GM21526 (cell line): ENCODE data around the gene PTOV1.

ENCODE experiments used
- ATAC-seq: cut with Tn5 transposase; IDR thresholded peaks from one replicate; pipeline ENCODE4 v1.9.1; 2021; ENCODE audit warnings: moderate library complexity; ENCODE audit not compliant: unreplicated experiment, low FRiP score

PTOV1 gene

DNA sequence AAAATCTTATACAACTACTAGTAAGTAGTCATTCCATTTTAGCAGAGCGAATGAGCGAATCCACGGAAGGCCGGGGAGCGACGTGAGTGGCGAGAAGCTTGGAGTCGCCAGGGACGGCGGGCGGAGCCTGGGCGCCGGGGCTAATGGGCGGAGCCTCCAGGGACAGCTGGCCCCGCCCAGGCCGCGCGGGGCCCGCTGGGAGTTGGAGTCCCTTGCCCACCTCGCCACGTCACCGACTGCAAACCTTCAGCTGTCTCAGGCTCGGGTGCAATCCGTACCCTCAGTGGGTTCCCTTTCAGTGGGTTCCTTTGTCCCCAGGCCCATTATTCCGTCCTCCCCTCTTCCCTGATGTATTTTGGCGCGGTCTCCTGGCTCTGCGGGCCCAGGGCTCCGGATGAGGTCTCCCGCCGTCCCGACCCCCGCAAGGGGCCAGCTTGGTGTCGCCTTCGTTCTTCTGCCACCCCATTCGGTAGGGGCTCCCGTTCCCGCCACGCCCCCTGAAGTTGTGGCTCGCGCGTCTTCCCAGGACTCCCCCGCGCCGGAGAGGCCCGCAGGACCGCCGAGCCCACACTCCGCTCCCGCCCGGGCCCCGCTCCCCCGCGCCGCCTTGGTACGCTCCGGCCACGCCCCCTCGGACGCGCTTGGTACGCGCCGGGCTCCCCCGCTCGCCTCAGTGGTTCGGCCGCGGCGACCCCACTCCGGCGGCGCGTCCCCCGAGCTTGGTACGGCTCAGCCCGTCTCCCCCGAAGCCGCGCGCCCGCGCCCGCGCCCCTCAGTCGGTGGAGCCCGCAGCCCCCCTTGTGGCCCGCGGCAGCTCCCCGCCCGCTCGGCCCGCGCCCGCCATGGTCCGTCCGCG is at the start of gene PTOV1:
Gene PTOV1, plus strand, starts transcription at position 673 of the 856 bp plus-strand sequence.
- peak; percentile 59 for ATAC-seq

DNA sequence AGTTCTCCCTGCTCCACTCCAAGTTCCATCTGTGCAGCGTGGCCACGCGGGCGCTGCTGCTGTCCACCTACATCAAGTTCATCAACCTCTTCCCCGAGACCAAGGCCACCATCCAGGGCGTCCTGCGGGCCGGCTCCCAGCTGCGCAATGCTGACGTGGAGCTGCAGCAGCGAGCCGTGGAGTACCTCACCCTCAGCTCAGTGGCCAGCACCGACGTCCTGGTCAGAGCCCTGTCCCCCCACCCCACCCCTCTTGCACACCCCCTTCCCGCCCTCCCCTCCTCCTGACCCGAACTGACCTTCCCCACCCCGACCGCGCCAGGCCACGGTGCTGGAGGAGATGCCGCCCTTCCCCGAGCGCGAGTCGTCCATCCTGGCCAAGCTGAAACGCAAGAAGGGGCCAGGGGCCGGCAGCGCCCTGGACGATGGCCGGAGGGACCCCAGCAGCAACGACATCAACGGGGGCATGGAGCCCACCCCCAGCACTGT is 49.5 kb upstream of the PTOV1 start:
- ATAC-seq: no peak

DNA sequence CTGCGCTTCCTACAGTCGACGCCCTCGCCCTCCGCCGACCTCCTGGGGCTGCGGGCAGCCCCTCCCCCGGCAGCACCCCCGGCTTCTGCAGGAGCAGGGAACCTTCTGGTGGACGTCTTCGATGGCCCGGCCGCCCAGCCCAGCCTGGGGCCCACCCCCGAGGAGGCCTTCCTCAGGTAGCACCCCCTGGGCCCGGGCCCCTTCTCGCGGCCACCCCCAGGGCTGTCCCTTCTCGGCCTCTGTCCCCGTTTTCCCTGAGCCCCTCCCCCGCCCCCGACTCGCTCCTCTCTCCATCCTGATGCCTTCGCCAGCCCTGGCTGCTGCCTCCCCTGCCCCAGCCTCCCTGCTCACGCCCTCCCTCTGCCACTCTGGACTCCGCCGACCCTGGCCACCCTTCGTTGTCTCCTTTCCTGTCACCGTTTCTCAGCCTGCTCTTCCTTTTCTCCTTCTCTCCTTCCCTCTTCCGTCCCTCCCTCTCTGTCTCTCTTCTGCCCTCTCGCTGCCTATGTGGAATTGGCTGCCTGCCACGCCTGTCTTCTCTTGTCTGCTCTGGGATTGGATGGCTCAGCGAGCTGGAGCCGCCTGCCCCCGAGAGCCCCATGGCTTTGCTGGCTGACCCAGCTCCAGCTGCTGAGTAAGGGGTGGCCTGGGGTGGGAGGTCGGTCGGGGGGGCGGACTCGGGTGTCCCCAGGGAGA is 48.8 kb upstream of the PTOV1 start:
- no peak for ATAC-seq

DNA sequence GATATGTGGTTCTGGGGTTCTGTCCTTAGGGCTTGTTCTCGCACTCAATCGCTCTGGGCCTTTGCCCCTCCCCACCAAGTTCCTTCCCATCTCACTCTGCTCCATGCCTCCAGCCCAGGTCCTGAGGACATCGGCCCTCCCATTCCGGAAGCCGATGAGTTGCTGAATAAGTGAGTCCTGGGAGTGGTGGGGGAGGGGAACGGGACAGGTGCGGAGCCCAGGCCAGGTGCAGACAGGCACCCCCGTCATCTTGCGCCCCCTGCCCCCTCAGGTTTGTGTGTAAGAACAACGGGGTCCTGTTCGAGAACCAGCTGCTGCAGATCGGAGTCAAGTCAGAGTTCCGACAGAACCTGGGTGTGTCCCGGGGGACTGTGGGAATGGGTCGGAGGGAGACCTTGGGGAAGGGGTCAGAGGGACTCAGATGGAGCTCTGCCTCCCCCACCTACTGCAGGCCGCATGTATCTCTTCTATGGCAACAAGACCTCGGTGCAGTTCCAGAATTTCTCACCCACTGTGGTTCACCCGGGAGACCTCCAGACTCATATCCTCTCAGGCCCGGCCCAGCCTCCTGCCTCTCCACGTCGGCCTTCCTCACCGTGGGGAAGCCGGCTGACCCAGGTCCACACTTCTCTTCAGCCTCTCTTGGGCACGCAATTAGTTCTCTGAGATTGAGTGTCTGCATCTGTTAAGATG is 48.0 kb upstream of the PTOV1 start:
- no peak for ATAC-seq

DNA sequence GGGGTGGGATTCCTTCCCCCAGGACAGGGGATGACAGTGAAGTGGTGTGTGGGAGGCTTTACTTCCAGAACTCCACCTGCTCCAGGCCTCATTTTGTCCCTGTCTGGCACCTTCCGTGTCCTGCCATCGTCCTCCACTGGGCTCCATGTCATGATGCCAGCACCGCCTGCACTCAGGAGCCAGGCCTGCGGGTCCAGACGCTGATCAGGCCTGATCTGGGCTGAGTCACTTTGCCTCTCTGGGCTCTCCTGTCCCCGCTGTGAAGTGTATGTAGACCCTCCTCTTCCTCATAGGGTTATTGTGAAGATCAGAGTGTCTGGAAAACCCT is 47.5 kb upstream of the PTOV1 start:
- ATAC-seq: no peak

DNA sequence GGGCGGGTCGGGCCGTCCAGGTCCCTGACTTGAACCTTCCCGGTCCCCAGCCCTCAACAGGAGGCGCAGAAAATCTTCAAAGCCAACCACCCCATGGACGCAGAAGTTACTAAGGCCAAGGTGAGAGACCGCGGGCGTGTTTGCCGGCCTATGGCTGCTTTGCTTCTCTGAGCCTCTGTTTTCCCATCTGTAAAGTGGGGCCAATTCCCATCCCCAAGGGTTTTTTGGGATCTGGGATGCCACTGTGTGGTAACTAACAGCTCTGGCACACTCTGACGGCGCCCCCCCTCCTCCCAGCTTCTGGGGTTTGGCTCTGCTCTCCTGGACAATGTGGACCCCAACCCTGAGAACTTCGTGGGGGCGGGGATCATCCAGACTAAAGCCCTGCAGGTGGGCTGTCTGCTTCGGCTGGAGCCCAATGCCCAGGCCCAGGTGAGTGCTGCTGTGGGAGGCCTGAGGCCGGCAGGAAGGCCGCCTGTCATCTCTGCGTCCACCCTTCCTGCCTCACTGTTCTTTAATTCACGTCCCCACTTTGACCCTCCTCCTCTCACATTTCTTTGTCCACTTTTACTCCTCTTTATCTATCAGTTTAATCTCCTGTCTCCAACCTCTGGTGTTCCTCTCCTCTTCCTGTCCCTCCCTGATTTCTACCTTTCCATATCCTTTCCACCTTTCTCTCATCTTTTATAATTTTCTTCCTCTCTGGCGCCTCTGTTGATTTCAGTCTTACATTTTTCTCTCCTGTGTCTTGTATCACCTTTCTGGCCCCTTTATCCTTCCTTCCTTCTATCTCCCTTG is 44.9 kb upstream of the PTOV1 start:
- ATAC-seq: no peak

DNA sequence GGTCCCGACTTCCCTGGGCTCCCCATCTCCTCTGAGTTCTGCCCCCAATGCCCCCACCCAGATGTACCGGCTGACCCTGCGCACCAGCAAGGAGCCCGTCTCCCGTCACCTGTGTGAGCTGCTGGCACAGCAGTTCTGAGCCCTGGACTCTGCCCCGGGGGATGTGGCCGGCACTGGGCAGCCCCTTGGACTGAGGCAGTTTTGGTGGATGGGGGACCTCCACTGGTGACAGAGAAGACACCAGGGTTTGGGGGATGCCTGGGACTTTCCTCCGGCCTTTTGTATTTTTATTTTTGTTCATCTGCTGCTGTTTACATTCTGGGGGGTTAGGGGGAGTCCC is 44.4 kb upstream of the PTOV1 start:
- no peak for ATAC-seq

DNA sequence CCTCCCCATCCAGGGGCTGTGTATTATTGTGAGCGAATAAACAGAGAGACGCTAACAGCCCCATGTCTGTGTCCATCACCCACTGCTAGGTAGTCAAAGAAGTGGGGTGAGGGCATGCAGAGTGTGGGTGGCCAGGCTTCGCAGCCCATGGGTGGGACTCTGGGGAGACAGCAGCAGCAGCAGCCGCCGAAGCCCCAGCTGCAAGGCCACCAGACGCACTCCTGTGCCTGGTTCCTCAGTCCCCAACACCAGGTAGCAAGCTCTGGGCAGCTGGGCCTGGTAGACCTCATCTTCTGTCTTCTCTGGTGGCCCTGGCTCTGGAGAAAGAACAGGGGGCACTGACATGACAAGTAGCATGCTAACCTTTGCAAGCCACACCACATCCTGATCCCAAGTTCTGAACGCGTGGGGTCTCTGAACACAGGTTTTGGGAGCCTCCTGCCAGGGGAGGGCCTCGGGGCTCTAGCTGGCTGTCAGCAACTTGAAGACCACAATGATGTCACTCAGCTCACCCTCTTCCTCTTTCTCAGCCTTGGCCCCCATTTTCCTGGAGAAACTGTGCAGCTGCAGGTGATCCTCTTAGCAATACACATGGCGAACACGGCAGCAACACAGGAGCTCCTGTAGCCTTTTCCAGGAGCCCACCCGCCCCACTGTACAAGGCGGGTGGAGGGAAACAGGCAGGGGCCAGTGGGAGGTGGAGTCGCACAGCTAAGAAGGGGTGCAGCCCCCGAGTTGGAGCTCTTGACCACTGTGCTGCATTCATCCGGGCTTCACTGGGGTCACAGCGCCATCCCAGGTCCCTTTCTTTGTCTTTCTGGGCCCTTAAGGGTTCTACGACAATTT is 43.7 kb upstream of the PTOV1 start:
- ATAC-seq: no peak

DNA sequence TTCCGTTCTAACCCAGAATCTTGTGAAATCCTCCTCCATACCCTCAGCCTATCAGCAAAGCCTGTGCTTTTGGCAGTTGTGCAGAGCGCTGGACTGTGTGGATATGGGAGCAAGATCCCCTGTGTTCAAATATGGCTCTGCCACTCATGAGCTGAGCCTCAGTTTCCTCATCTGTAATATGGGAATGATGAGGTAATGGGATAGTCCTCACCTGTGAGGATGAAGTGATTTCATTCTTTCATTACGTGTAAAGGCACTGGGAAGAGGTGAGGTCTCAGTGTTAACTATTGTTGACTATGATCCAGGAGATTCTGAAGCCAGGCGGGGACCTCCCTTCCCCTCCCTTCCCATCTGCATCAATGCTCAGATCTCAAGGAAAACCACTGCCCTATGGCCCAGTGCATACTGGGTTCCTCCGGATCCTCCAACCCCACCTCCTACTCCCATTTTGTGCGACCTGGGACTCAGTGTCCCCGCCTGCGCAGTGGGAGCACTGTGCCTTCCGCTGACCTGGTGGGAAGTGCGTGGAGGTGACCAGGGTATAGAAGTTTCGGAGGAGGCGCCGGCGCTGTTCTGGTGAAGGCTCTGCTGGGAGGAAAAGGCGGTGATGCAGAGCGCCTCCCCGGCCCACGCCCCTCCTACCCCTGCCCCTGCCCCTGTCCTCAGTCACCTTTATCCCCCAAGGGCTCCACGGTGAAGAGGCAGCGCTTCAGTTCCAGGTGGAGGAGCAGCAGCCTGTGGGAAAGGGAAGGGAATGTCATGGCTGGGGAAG is 42.9 kb upstream of the PTOV1 start:
- ATAC-seq: no peak

DNA sequence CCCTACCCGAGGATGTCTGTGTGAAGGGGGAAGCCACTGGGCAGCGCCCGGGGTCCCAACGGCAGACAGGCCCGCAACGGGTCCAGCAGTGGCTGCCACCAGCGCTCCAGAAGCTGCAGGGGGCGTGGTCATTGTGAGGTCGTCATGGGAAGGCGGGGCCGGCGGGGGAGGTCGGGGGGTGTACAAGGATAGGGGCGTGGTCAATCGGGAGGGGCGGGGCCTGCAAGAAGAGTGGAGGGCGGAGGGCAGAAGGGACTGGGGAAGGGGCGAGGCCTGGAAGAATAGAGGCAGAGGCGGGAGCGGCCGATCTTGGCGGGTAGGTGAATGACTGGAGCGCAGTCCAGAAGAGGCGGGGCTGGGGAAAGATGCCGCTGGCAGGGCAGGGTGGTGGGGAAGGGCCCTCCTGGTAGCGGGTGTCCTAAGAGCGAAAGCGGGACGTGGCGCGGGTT is 42.2 kb upstream of the PTOV1 start:
- ATAC-seq: no peak

DNA sequence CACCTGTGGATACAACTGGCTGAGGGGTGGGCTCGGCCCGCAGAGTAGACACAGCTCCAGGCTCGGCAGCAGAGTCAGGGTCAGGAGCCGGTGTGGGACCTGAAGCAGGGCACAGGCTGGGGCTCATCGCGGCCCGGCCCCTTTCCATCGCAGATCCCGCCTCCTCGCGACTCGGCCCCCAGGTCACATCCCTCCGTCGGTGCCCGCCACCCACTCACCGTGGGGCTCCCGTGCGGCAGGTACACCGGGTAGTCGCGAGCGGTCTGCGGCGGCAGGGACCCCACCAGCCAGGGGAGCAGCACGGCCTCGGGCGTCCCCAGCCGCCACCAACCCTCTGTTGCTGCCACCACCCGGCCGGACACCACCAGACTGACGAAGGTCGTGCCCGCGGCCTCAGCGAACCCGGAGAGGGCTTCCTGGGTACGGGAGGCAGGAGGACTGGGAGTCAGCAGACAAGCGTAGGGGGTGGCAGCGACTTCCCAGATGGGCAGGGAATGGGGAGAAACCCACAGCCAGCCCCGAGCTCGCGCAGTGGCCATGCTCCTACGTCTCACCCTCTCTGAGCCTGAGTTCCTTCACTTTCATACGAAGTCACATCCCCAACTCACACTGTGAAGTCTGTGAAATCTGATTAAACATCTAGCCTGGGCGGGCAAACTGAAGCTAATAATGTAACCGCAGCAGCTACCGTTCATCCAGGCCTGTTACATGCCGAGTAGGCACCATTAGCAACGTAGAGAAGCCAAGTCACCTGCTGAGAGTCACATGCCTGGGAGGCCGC is 41.6 kb upstream of the PTOV1 start:
- no peak for ATAC-seq

DNA sequence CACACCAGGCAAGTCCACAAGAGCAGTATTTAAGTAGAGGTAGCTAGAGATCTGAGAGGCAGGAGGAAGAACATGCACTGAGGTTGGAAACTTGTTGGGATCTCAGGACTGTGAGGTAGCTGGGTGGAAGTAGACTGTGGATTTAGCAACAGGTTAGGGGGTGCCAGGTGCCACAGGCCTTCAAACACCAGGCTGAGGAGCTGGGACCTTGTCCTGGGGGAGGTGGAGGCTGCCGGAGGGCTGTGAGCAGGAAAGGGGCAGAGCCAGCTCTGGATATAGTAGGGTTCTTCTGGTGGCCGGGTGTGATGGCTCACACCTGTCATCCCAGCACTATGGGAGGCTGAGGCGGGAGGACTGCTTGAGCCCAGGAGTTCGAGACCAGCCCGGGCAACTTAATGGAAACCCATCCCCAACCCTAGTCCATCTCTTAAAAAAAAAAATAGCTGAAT is 41.0 kb upstream of the PTOV1 start:
- ATAC-seq: no peak

DNA sequence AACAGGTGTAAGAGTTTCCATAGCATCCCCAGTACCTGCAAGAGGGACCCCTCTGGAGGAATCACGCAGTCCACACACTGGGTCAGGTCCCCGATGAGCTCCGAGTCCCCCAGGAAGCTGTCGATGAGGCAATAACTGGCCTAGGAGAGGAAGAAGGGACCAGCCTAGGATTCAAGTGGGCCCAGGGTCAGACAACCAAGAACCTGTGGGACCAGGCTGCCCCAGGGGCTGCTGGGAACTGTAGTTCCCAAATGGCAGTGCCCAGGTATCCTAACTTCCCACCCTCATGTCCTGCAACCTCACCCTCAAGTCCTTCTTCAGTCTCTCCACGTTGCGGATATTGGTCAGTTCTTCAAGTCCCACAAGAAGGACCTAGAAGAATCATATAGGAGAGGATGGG is 39.6 kb upstream of the PTOV1 start:
- no peak for ATAC-seq

DNA sequence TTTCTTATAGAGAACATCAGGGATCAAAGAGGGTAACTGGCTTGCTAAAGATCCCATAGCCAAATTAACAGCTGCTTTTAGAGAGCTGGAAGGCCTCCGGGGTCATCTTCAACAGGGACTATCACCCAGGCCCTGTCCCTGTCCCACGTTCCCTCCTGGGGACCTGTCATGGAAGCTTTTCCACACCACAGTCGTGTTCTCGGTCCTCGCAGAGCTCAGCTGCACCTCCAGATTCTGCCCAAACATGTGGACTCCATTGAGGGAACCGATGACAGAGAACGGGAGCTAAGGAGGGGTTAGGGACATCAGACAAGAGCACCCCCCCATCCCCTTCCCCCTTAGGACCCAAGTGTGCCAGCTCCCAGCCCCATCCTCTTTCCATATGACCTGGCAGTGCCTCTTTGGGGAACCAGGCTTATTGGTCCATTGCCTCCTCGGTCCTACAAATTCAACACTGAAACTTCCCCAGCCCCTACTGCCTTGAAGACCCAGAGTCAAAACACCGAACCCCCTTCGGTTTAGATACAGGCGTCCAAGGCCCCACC is 38.4 kb upstream of the PTOV1 start:
- no peak for ATAC-seq

DNA sequence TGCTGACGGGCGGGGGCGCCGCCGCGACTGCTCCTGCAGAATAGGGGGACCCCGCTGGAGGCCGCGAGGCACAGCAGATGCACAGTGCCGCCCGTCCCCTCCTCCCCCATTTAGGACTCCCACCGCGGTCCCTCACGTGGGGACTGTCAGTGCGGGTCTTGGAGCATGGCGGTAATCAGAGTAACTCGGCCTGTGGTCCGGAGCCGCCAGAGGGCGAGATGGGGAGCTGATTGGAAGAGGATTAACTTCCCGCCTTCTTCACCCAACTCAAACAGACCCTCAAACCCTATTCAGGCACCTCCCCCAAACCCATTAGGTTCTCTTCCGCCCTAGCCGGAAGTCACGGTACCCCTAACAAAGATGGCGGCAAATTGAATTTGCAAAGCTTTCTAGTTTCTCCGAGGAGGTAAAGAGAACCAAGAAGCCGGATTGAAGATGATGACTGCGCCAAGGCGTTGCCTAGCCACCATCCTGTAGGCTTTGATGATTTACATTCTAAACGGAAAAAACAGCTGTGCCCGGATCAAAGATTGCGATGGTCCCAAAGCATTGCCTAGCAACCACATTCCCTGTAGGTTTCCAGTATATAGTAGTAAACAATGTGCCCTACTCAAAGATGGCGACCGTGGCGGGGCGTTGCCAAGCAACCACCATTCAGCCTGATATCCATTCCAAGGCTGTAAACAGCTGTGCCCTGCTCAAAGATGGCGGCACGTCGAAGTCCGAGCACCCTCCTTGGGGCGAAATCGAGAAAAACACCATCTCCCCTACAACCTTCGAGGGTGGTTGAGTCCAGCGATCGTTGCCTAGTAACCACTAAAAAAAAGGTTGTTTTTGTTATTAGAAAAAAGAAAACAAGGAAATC is 37.7 kb upstream of the PTOV1 start, which contains the start of gene FUZ:
Gene FUZ, minus strand, starts transcription at position 296 of the 865 bp plus-strand sequence. Its CDS starts 186 bp downstream, at position 110.
- ATAC-seq: peak; percentile 48

DNA sequence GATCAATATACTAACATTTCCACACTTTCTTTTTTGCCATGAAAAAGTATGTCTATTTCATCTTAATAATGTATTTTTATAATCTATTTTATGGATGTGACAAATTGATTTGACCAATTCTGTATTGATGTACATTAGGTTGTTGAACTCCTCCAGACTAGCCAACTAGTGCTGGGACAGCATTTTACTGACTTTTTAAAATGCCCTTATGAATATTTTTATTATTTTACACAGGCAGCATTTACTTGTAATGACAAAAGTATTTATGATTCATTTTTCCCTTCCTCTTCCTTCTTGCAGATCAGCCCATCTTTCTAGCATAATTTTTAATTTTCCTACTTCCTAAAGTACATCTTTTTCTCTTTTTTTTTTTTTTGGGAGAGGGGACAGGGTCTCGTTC is 36.9 kb upstream of the PTOV1 start:
- no peak for ATAC-seq

DNA sequence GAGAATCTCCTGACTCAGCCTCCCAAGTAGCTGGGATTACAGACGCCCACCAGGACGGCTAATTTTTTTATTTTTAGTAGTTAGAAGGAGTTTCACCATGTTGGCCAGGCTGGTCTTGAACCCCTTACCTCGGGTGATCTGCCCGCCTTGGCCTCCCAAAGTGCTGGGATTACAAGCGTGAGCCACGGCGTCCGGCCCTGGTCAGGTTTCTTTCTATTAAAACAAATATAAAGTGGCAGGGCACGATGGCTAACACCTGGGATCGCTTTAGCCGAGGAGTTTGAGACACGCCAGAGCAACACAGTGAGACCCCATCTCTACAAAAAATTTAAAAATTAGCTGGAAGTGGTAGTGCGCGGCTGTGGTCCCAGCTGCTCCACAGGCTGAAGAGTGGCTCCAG is 34.4 kb upstream of the PTOV1 start:
- ATAC-seq: no peak
